Measurements from ENCODE around the gene EEF1AKMT1.

The EEF1AKMT1 gene

DNA sequence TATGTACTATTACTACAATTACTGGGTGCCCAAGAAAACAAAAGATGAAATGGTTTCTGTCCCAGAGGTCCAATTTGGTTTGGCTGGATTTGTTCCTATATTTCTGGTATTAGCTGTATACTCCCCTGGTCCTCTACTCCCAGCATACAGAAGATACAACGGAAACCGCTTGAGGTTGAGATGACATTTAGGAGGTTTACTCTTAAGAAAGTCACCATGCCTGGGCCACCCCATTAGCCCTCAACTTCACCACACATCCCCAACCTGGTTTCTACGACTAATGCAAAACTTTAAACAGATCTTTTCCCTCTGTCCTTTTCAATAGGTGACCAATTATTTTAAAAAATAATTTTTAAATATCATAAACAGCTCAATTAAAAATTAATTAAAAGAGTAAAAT lies 46.0 kb upstream of the EEF1AKMT1 start:
- H3F3A ChIP-seq (ENCODE audit: control insufficient read depth, insufficient read depth), result no peaks in the 10 kb centered on the region
- H3K27me3 ChIP-seq (ENCODE audit: control insufficient read depth, low read length), result no peaks in the 10 kb centered on the region
- H3K4me1 ChIP-seq (ENCODE audit: control insufficient read depth, low read length), result no peaks in the 10 kb centered on the region
- peaks cover 4% of the 10 kb centered on the region for H3K79me2 ChIP-seq (ENCODE audit: control insufficient read depth, low read length)
- H3K4me3 ChIP-seq (ENCODE audit: low read length), result no peak overlapping the region
- no peak overlapping the region for H3K27ac ChIP-seq (ENCODE audit: low read depth, low read length)
- no peaks in the 10 kb centered on the region for H4K20me1 ChIP-seq (ENCODE audit: control insufficient read depth, insufficient read depth, low read depth, low read length)
- no peak for TF ChIP-seq EZH2phosphoT487 (IDR thresholded peaks at IDR 0.05; ENCODE audit: borderline replicate concordance, low read length)
- no peak for TF ChIP-seq CTCF (IDR thresholded peaks at IDR 0.05; ENCODE audit: low read depth, low read length, poor library complexity, severe bottlenecking)
- H3K9me2 ChIP-seq (replicated peaks; ENCODE audit: control insufficient read depth, low read length), result no peaks in the 10 kb centered on the region
- H3K36me3 ChIP-seq (ENCODE audit: control insufficient read depth, low read length), result peaks cover 55% of the 10 kb centered on the region
- H3K9me3 ChIP-seq (ENCODE audit: control insufficient read depth, insufficient read depth, low read length), result no peaks in the 10 kb centered on the region
- H3K4me2 ChIP-seq (ENCODE audit: low read length), result no peak overlapping the region

DNA sequence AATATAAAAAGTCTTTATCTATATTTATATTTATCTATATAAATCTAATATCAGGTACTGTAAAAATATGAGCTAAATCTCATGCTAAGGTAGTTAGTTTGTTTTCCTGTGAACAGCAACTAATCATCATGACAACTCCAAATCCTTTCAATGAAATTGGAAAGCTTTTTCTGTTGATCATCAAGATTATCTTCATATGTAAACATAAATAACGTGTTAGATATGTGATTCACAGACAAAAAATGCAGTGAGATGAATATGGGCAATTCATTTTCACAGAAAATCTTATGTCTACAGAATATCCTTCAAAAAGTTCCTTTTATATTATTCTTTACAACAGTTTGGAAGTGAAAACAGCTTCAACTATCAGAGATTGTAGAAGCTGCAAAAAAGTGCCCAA lies 41.7 kb upstream of the EEF1AKMT1 start:
- Histone ChIP-seq H3K27me3 (ENCODE audit: control insufficient read depth, low read length) (no peaks in the 10 kb centered on the region), H3K9me3 (ENCODE audit: control insufficient read depth, insufficient read depth, low read length) (no peaks in the 10 kb centered on the region), H3K9me2 (replicated peaks; ENCODE audit: control insufficient read depth, low read length) (no peaks in the 10 kb centered on the region), H3K4me2 (ENCODE audit: low read length) (no peak overlapping the region), H3K27ac (ENCODE audit: low read depth, low read length) (no peak overlapping the region), H3K4me3 (ENCODE audit: low read length) (no peak overlapping the region), H3F3A (ENCODE audit: control insufficient read depth, insufficient read depth) (no peaks in the 10 kb centered on the region), H3K4me1 (ENCODE audit: control insufficient read depth, low read length) (no peaks in the 10 kb centered on the region), H3K36me3 (ENCODE audit: control insufficient read depth, low read length) (peaks cover 45% of the 10 kb centered on the region), H4K20me1 (ENCODE audit: control insufficient read depth, insufficient read depth, low read depth, low read length) (no peaks in the 10 kb centered on the region), H3K79me2 (ENCODE audit: control insufficient read depth, low read length) (peaks cover 9% of the 10 kb centered on the region)
- TF ChIP-seq CTCF (IDR thresholded peaks at IDR 0.05; ENCODE audit: low read depth, low read length, poor library complexity, severe bottlenecking) (no peak), EZH2phosphoT487 (IDR thresholded peaks at IDR 0.05; ENCODE audit: borderline replicate concordance, low read length) (no peak)

DNA sequence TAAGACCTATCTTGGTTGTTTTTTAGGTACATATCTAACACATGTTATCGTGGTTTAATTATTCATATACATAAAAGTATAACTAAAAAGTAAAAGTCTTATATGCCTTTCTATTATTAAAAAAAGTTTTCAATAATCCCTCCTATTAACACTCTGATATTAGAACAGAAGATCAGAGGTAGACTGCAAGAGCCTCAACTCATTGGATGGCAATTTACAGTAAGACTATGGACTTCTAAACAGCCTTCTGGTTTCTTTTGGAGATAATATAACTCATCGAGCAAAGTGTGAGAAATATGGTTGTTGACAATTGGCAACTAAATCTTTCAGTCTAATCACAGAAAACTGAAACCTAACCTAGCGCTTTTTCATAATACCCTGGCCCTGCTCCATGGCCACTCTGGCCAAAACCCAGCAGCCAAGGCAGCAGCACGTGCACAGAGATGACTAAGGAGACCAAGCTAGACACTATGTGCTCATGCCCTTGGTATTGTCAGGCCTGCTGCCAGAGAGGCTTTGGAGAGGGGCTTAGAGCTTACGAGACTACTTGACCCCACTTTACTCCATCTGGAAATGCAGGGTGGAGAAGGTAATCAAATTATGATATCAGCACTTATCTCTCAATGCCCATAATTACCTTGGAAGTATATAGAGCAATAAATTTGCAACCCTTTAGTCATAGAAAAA lies 40.6 kb upstream of the EEF1AKMT1 start:
- Histone ChIP-seq H3K27ac (ENCODE audit: low read depth, low read length) (no peak overlapping the region), H3K36me3 (ENCODE audit: control insufficient read depth, low read length) (peaks cover 42% of the 10 kb centered on the region), H4K20me1 (ENCODE audit: control insufficient read depth, insufficient read depth, low read depth, low read length) (no peaks in the 10 kb centered on the region), H3K9me2 (replicated peaks; ENCODE audit: control insufficient read depth, low read length) (no peaks in the 10 kb centered on the region), H3K4me1 (ENCODE audit: control insufficient read depth, low read length) (no peaks in the 10 kb centered on the region), H3F3A (ENCODE audit: control insufficient read depth, insufficient read depth) (no peaks in the 10 kb centered on the region), H3K9me3 (ENCODE audit: control insufficient read depth, insufficient read depth, low read length) (no peaks in the 10 kb centered on the region), H3K27me3 (ENCODE audit: control insufficient read depth, low read length) (no peaks in the 10 kb centered on the region), H3K79me2 (ENCODE audit: control insufficient read depth, low read length) (peaks cover 9% of the 10 kb centered on the region), H3K4me2 (ENCODE audit: low read length) (no peak overlapping the region), H3K4me3 (ENCODE audit: low read length) (no peak overlapping the region)
- TF ChIP-seq CTCF (IDR thresholded peaks at IDR 0.05; ENCODE audit: low read depth, low read length, poor library complexity, severe bottlenecking) (no peak), EZH2phosphoT487 (IDR thresholded peaks at IDR 0.05; ENCODE audit: borderline replicate concordance, low read length) (no peak)
